GM21717 (cell line): ENCODE results near the gene CLPTM1.

Experiments used
- ATAC-seq: cut with Tn5 transposase; IDR thresholded peaks from one replicate; pipeline ENCODE4 v1.9.1; 2021; ENCODE audit warnings: mild to moderate bottlenecking, moderate library complexity; ENCODE audit not compliant: unreplicated experiment

CLPTM1 gene

GRCh38 chr19:45008552-45008951 is 53.4 kb downstream of the CLPTM1 start:
- ATAC-seq, result no peak

GRCh38 chr19:45009625-45010255 is 54.6 kb downstream of the CLPTM1 start:
- no peak for ATAC-seq

GRCh38 chr19:45010306-45010705 is 55.1 kb downstream of the CLPTM1 start:
- no peak for ATAC-seq

GRCh38 chr19:45011959-45012358 is 56.8 kb downstream of the CLPTM1 start:
- no peak for ATAC-seq

GRCh38 chr19:45016388-45017314 is 61.5 kb downstream of the CLPTM1 start:
- ATAC-seq, result peak; percentile 47

GRCh38 chr19:45019187-45019586 is 64.0 kb downstream of the CLPTM1 start:
- ATAC-seq, result no peak

- ATAC-seq, result no peak
Observed at GRCh38 chr19:45020071-45020470, 64.9 kb downstream of the CLPTM1 start.

- no peak for ATAC-seq
Observed at GRCh38 chr19:45021971-45022370, 66.8 kb downstream of the CLPTM1 start.

GRCh38 chr19:45023048-45023447 is 67.9 kb downstream of the CLPTM1 start:
- no peak for ATAC-seq

GRCh38 chr19:45025264-45025663 is 70.1 kb downstream of the CLPTM1 start:
- ATAC-seq, result no peak

GRCh38 chr19:45027371-45027770 is 72.2 kb downstream of the CLPTM1 start:
- ATAC-seq, result no peak

- no peak for ATAC-seq
Observed at GRCh38 chr19:45030825-45031224, 75.6 kb downstream of the CLPTM1 start.

- no peak for ATAC-seq
Observed at GRCh38 chr19:45032421-45032820, 77.2 kb downstream of the CLPTM1 start.

- no peak for ATAC-seq
Observed at GRCh38 chr19:45035755-45036154, 80.6 kb downstream of the CLPTM1 start.

- no peak for ATAC-seq
Observed at GRCh38 chr19:45037393-45038169, 82.4 kb downstream of the CLPTM1 start.

GRCh38 chr19:45038931-45039893 is 84.0 kb downstream of the CLPTM1 start, which contains the start of gene CLASRP:
CLASRP (plus strand) TSS chr19:45039045; CDS start chr19:45040213, 1,168 bp downstream.
- peak; percentile 63 for ATAC-seq

- ATAC-seq, result no peak
Observed at GRCh38 chr19:45040059-45040771, 85.0 kb downstream of the CLPTM1 start.

- ATAC-seq, result no peak
Observed at GRCh38 chr19:45041125-45041524, 85.9 kb downstream of the CLPTM1 start.
